ENCODE measurements around the gene TBRG1.

TBRG1 gene

DNA sequence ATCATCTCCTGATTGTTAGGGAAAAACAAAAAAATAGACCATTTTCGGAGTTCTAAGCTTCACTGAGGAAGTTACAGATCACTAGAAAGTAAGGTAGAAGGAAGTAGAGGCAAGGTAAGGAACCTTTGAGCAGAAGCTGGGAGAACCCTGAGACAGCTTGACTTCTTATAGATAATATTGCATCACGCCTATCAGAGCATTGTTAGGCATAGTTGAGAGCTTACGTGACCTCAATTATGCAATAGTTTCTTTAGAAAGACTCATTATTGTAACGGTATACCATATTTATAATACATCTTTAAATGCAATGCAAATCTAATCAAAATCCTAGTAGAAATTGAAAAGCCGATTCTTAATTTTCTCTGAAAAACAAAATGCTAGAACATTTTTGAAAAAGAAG, 4.9 kb downstream of the TBRG1 start:
- Histone ChIP-seq H3K27me3 (ENCODE audit: control insufficient read depth, insufficient read depth, low read length) (no peaks in the 10 kb centered on the region), H3K4me1 (peaks cover 5% of the 10 kb centered on the region), H3K27ac (no peak overlapping the region), H3K9me3 (ENCODE audit: control insufficient read depth, low read length) (no peaks in the 10 kb centered on the region), H2AFZ (no peak overlapping the region), H3K4me3 (ENCODE audit: low read depth, low read length) (no peak overlapping the region), H3K4me2 (ENCODE audit: low read length) (no peak overlapping the region), H3K9ac (no peak overlapping the region), H3K79me2 (peaks cover 7% of the 10 kb centered on the region), H3K36me3 (ENCODE audit: control insufficient read depth, insufficient read depth, low read length) (no peaks in the 10 kb centered on the region)
- TF ChIP-seq, protein P1, sequence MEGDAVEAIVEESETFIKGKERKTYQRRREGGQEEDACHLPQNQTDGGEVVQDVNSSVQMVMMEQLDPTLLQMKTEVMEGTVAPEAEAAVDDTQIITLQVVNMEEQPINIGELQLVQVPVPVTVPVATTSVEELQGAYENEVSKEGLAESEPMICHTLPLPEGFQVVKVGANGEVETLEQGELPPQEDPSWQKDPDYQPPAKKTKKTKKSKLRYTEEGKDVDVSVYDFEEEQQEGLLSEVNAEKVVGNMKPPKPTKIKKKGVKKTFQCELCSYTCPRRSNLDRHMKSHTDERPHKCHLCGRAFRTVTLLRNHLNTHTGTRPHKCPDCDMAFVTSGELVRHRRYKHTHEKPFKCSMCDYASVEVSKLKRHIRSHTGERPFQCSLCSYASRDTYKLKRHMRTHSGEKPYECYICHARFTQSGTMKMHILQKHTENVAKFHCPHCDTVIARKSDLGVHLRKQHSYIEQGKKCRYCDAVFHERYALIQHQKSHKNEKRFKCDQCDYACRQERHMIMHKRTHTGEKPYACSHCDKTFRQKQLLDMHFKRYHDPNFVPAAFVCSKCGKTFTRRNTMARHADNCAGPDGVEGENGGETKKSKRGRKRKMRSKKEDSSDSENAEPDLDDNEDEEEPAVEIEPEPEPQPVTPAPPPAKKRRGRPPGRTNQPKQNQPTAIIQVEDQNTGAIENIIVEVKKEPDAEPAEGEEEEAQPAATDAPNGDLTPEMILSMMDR (IDR thresholded peaks at IDR 0.05) = no peak

DNA sequence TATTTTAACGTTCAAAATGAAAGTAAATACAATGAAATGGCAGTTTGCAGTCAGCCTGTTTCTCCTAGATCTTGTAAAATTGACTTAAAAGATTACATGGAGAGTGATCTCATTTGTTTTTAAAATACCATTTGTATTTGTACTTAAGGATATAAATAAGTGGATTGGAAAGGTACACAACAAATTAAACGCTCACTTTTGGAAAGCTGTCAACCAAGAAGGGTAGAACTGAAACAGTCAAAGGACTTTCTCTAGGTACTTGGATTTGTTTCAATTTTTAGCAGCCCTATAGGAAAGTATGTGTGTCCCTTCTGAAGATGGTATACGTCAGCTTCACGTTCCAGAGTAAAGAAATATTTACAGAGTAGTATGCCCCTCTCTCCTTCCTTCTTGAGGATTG, 7.3 kb downstream of the TBRG1 start:
- H3K4me1 ChIP-seq = no peaks in the 10 kb centered on the region
- TF ChIP-seq, protein P1 (IDR thresholded peaks at IDR 0.05) = no peak
- H3K27ac ChIP-seq = no peak overlapping the region
- H3K79me2 ChIP-seq = peaks cover 6% of the 10 kb centered on the region
- no peak overlapping the region for H2AFZ ChIP-seq
- no peak overlapping the region for H3K4me3 ChIP-seq (ENCODE audit: low read depth, low read length)
- H3K36me3 ChIP-seq (ENCODE audit: control insufficient read depth, insufficient read depth, low read length) = no peaks in the 10 kb centered on the region
- no peak overlapping the region for H3K9ac ChIP-seq
- H3K4me2 ChIP-seq (ENCODE audit: low read length) = no peak overlapping the region
- no peaks in the 10 kb centered on the region for H3K9me3 ChIP-seq (ENCODE audit: control insufficient read depth, low read length)
- H3K27me3 ChIP-seq (ENCODE audit: control insufficient read depth, insufficient read depth, low read length) = no peaks in the 10 kb centered on the region

DNA sequence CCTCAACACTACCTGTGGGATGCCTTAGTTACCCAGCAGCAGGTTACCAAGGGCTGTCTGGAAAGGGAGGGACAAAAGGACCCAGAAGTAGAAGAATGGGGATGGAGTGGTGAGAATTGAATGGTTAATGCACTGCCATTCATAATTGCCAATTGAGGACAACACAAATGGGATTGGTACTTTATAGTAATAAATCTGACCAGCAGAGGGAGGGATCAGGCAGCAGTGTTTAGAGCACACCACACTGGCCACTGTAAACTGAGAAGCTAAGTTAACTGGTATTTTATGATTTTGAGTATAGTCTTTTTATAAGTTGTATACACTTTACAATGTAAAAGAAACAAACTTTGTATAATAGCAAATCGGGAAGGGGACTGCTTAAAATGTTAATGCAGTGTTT, 10.7 kb downstream of the TBRG1 start:
- Histone ChIP-seq H3K9ac (no peak overlapping the region), H2AFZ (no peak overlapping the region), H3K79me2 (no peaks in the 10 kb centered on the region), H3K4me3 (ENCODE audit: low read depth, low read length) (no peak overlapping the region), H3K27me3 (ENCODE audit: control insufficient read depth, insufficient read depth, low read length) (no peaks in the 10 kb centered on the region), H3K36me3 (ENCODE audit: control insufficient read depth, insufficient read depth, low read length) (no peaks in the 10 kb centered on the region), H3K4me1 (no peaks in the 10 kb centered on the region), H3K4me2 (ENCODE audit: low read length) (no peak overlapping the region), H3K27ac (no peak overlapping the region), H3K9me3 (ENCODE audit: control insufficient read depth, low read length) (no peaks in the 10 kb centered on the region)
- TF ChIP-seq, protein P1 (IDR thresholded peaks at IDR 0.05) = no peak

DNA sequence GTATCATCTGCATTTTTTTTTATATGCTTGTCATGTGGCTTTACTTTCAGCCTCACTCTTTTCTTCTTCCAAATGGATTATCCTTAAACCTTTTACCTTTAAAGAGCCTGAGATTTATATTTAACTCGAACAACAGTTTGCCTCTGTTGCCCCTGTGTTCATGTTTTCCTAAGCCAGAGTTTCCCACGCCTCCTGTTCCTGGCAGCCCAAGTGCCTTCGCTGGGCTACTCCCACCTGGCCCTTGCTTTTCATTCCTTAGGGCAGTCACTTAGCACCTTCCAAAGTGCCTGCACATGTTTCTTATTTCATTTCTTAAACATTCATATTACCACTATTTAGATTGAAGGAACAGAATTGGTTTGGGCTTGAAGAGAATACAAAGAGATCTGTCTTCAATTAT, 13.3 kb downstream of the TBRG1 start:
- no peaks in the 10 kb centered on the region for H3K36me3 ChIP-seq (ENCODE audit: control insufficient read depth, insufficient read depth, low read length)
- H3K4me2 ChIP-seq (ENCODE audit: low read length) = no peak overlapping the region
- TF ChIP-seq, protein P1 (IDR thresholded peaks at IDR 0.05) = no peak
- H3K9me3 ChIP-seq (ENCODE audit: control insufficient read depth, low read length) = no peaks in the 10 kb centered on the region
- no peak overlapping the region for H3K27ac ChIP-seq
- no peaks in the 10 kb centered on the region for H3K79me2 ChIP-seq
- H3K27me3 ChIP-seq (ENCODE audit: control insufficient read depth, insufficient read depth, low read length) = no peaks in the 10 kb centered on the region
- no peak overlapping the region for H3K4me3 ChIP-seq (ENCODE audit: low read depth, low read length)
- H2AFZ ChIP-seq = no peak overlapping the region
- no peak overlapping the region for H3K9ac ChIP-seq
- no peaks in the 10 kb centered on the region for H3K4me1 ChIP-seq

DNA sequence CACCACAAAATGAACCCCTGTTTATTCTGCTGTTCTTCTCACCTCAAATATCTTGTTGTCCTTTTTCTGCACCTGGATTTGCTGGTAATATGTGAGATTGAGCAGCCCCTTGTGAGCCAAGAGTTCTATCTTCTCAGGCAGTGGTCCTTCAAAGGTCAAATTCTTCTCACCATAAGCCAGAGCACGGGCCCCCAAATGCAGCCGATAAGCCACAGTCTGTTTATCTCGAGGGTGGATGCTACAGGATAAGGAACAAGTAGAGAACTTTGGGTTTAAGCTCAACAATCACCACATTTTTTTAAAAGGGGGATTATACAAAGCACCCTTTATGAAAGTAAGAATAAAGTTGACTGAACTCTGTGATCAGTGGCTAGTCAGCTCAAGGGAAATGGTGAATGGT, 15.8 kb downstream of the TBRG1 start:
- H2AFZ ChIP-seq = no peak overlapping the region
- H3K9ac ChIP-seq = no peak overlapping the region
- no peaks in the 10 kb centered on the region for H3K27me3 ChIP-seq (ENCODE audit: control insufficient read depth, insufficient read depth, low read length)
- H3K4me1 ChIP-seq = no peaks in the 10 kb centered on the region
- no peaks in the 10 kb centered on the region for H3K36me3 ChIP-seq (ENCODE audit: control insufficient read depth, insufficient read depth, low read length)
- H3K4me3 ChIP-seq (ENCODE audit: low read depth, low read length) = no peak overlapping the region
- TF ChIP-seq, protein P1 (IDR thresholded peaks at IDR 0.05) = no peak
- no peak overlapping the region for H3K27ac ChIP-seq
- no peaks in the 10 kb centered on the region for H3K79me2 ChIP-seq
- H3K4me2 ChIP-seq (ENCODE audit: low read length) = no peak overlapping the region
- no peaks in the 10 kb centered on the region for H3K9me3 ChIP-seq (ENCODE audit: control insufficient read depth, low read length)

Data from parathyroid adenoma (tissue), 2 donors.